BLaER1 treated with 17β-estradiol and CSF1 and Interleukin-3, amounts not matched to agents 10 nM and 100 nM (cell line): ENCODE measurements around the gene SRA1.
A peak's percentile ranks its signal among the peaks of the same experiment; 100 is the strongest.
"Not testable (repeated sequence)": the region's sequence is repeated elsewhere in the genome, so short reads cannot be mapped to it uniquely, and the experiment has no call there.

ENCODE experiments used
- H3K27ac ChIP-seq, 11 experiments: shearing (Covaris generic); formaldehyde crosslinking; 2 replicates each; pipeline ENCODE4 v1.8.1; 2022
- H3K27me3 ChIP-seq, 11 experiments: shearing (Covaris generic); formaldehyde crosslinking; 2 replicates each; pipeline ENCODE4 v1.8.1; 2022
- H3K36me3 ChIP-seq, 11 experiments: shearing (Covaris generic); formaldehyde crosslinking; 2 replicates each; pipeline ENCODE4 v1.8.1; 2022
- H3K4me1 ChIP-seq, 10 experiments: shearing (Covaris generic); formaldehyde crosslinking; 2 replicates each; pipeline ENCODE4 v1.8.1; 2022
- H3K4me2 ChIP-seq, 11 experiments: shearing (Covaris generic); formaldehyde crosslinking; 2 replicates each; pipeline ENCODE4 v1.8.1; 2022
- H3K4me3 ChIP-seq, 10 experiments: shearing (Covaris generic); formaldehyde crosslinking; 2 replicates each; pipeline ENCODE4 v1.8.1; 2022
- H3K9ac ChIP-seq, 11 experiments: shearing (Covaris generic); formaldehyde crosslinking; 2 replicates each; pipeline ENCODE4 v1.8.1; 2022
- H3K9me3 ChIP-seq, 11 experiments: shearing (Covaris generic); formaldehyde crosslinking; replicated peaks in 1 of 11; 2 replicates each; pipeline ENCODE4 v1.8.1; 2022
- H4K20me1 ChIP-seq, 11 experiments: shearing (Covaris generic); formaldehyde crosslinking; 2 replicates each; pipeline ENCODE4 v1.8.1; 2022
- Cebpa-rat ChIP-seq, 11 experiments: shearing (Covaris generic); IDR thresholded peaks; 2 replicates each; pipeline ENCODE4 v1.8.1; 2022

SRA1 gene

GRCh38 chr5:140587495-140587894 lies 30.2 kb upstream of the SRA1 start:
- H3K9ac ChIP-seq, result peak overlapping the region in 3 of 11 experiments; percentile 82 to 92 (median 89); a peak in 5 of 22 replicates
- H3K27ac ChIP-seq, result peak overlapping the region in 5 of 11 experiments; percentile 43 to 95 (median 86); a peak in 7 of 22 replicates
- H3K4me3 ChIP-seq, result no peak overlapping the region; a peak in 2 of 20 replicates
- peak overlapping the region in 4 of 11 experiments; percentile 82 to 99 (median 98); a peak in 7 of 22 replicates for H3K4me2 ChIP-seq
- H3K4me1 ChIP-seq, result peaks cover 0 to 91% (median 34%) of the 10 kb centered on the region in 10 experiments; a peak in 15 of 20 replicates
- no peak for TF ChIP-seq Cebpa-rat (IDR thresholded peaks at IDR 0.05)
- no peaks in the 10 kb centered on the region for H3K27me3 ChIP-seq
- no peaks in the 10 kb centered on the region for H4K20me1 ChIP-seq
- peaks cover 0 to 55% (median 0%) of the 10 kb centered on the region in 11 experiments; a peak in 7 of 22 replicates for H3K36me3 ChIP-seq
- peaks cover 3 to 40% (median 13%) of the 10 kb centered on the region in 11 experiments; a peak in 15 of 22 replicates for H3K9me3 ChIP-seq

GRCh38 chr5:140579188-140579747 lies 22.0 kb upstream of the SRA1 start:
- not testable (repeated sequence) for H3K9ac ChIP-seq, H3K27me3 ChIP-seq, H4K20me1 ChIP-seq, H3K4me3 ChIP-seq, H3K27ac ChIP-seq
- Histone ChIP-seq H3K9me3 (peaks cover 2 to 19% (median 9%) of the 10 kb centered on the region in 11 experiments; a peak in 15 of 22 replicates), H3K4me2 (peak overlapping the region in 2 of 11 experiments; percentile 37 to 38; a peak in 2 of 22 replicates), H3K4me1 (peaks cover 0 to 98% (median 12%) of the 10 kb centered on the region in 10 experiments; a peak in 11 of 20 replicates), H3K36me3 (peaks cover 0 to 76% (median 0%) of the 10 kb centered on the region in 11 experiments; a peak in 6 of 22 replicates)

GRCh38 chr5:140576776-140577201 lies 19.5 kb upstream of the SRA1 start:
- peaks cover 0 to 100% (median 12%) of the 10 kb centered on the region in 10 experiments; a peak in 11 of 20 replicates for H3K4me1 ChIP-seq
- H3K9ac ChIP-seq, result peak overlapping the region in 5 of 11 experiments; percentile 20 to 70 (median 52); a peak in 7 of 22 replicates
- no peaks in the 10 kb centered on the region for H3K27me3 ChIP-seq
- no peaks in the 10 kb centered on the region for H3K9me3 ChIP-seq
- TF ChIP-seq Cebpa-rat (IDR thresholded peaks at IDR 0.05), result no peak
- peaks cover 0 to 69% (median 0%) of the 10 kb centered on the region in 11 experiments; a peak in 6 of 22 replicates for H3K36me3 ChIP-seq
- no peak overlapping the region for H3K4me3 ChIP-seq
- peak overlapping the region in 6 of 11 experiments; percentile 4 to 90 (median 58); a peak in 11 of 22 replicates for H3K4me2 ChIP-seq
- H3K27ac ChIP-seq, result peak overlapping the region in 9 of 11 experiments; percentile 30 to 76 (median 63); a peak in 15 of 22 replicates
- no peaks in the 10 kb centered on the region for H4K20me1 ChIP-seq

GRCh38 chr5:140575309-140575708 lies 18.0 kb upstream of the SRA1 start:
- peaks cover 0 to 100% (median 14%) of the 10 kb centered on the region in 10 experiments; a peak in 12 of 20 replicates for H3K4me1 ChIP-seq
- H3K27ac ChIP-seq, result peak overlapping the region in 5 of 11 experiments; percentile 49 to 76 (median 70); a peak in 12 of 22 replicates
- H3K36me3 ChIP-seq, result peaks cover 0 to 78% (median 0%) of the 10 kb centered on the region in 11 experiments; a peak in 6 of 22 replicates
- no peaks in the 10 kb centered on the region for H3K27me3 ChIP-seq
- peak overlapping the region in 2 of 11 experiments; percentile 57 to 63; a peak in 4 of 22 replicates for H3K9ac ChIP-seq
- H4K20me1 ChIP-seq, result no peaks in the 10 kb centered on the region
- peak overlapping the region in 4 of 11 experiments; percentile 16 to 90 (median 72); a peak in 6 of 22 replicates for H3K4me2 ChIP-seq
- no peak for TF ChIP-seq Cebpa-rat (IDR thresholded peaks at IDR 0.05)
- H3K9me3 ChIP-seq, result no peaks in the 10 kb centered on the region
- H3K4me3 ChIP-seq, result no peak overlapping the region

GRCh38 chr5:140574165-140574564 lies 16.9 kb upstream of the SRA1 start:
- Histone ChIP-seq H3K4me2 (peak overlapping the region in 3 of 11 experiments; percentile 64 to 90 (median 80); a peak in 6 of 22 replicates), H3K4me1 (peaks cover 10 to 100% (median 25%) of the 10 kb centered on the region in 10 experiments), H3K9me3 (no peaks in the 10 kb centered on the region), H3K4me3 (no peak overlapping the region), H3K27me3 (no peaks in the 10 kb centered on the region), H3K27ac (peak overlapping the region in 3 of 11 experiments; percentile 17 to 76 (median 31); a peak in 4 of 22 replicates), H3K36me3 (peaks cover 0 to 71% (median 0%) of the 10 kb centered on the region in 11 experiments; a peak in 6 of 22 replicates), H3K9ac (peak overlapping the region in 2 of 11 experiments; percentile 57 to 60; a peak in 1 of 22 replicates), H4K20me1 (no peaks in the 10 kb centered on the region)
- TF ChIP-seq Cebpa-rat (IDR thresholded peaks at IDR 0.05), result no peak

GRCh38 chr5:140573683-140574082 lies 16.4 kb upstream of the SRA1 start:
- H3K9me3 ChIP-seq, result no peaks in the 10 kb centered on the region
- TF ChIP-seq Cebpa-rat (IDR thresholded peaks at IDR 0.05), result no peak
- H3K27ac ChIP-seq, result peak overlapping the region in 3 of 11 experiments; percentile 17 to 76 (median 31); a peak in 2 of 22 replicates
- no peak overlapping the region for H3K4me3 ChIP-seq
- H4K20me1 ChIP-seq, result no peaks in the 10 kb centered on the region
- peaks cover 15 to 100% (median 30%) of the 10 kb centered on the region in 10 experiments for H3K4me1 ChIP-seq
- H3K4me2 ChIP-seq, result peak overlapping the region in 3 of 11 experiments; percentile 64 to 90 (median 80); a peak in 6 of 22 replicates
- H3K36me3 ChIP-seq, result peaks cover 0 to 66% (median 0%) of the 10 kb centered on the region in 11 experiments; a peak in 6 of 22 replicates
- peak overlapping the region in 1 of 11 experiments; percentile 57; a peak in 1 of 22 replicates for H3K9ac ChIP-seq
- no peaks in the 10 kb centered on the region for H3K27me3 ChIP-seq

- no peak for TF ChIP-seq Cebpa-rat (IDR thresholded peaks at IDR 0.05)
- peak overlapping the region in 2 of 11 experiments; percentile 89 to 97; a peak in 4 of 22 replicates for H3K4me2 ChIP-seq
- no peaks in the 10 kb centered on the region; a peak in 1 of 22 replicates for H3K9me3 ChIP-seq
- H4K20me1 ChIP-seq, result no peaks in the 10 kb centered on the region
- peaks cover 6 to 12% (median 9%) of the 10 kb centered on the region in 11 experiments; a peak in 20 of 22 replicates for H3K27me3 ChIP-seq
- H3K36me3 ChIP-seq, result peaks cover 6 to 72% (median 21%) of the 10 kb centered on the region in 11 experiments; a peak in 20 of 22 replicates
- peak overlapping the region in 1 of 11 experiments; percentile 69; a peak in 1 of 22 replicates for H3K9ac ChIP-seq
- H3K4me3 ChIP-seq, result no peak overlapping the region
- peaks cover 20 to 100% (median 42%) of the 10 kb centered on the region in 10 experiments for H3K4me1 ChIP-seq
- peak overlapping the region in 2 of 11 experiments; percentile 23 to 27; a peak in 2 of 22 replicates for H3K27ac ChIP-seq
Measured at GRCh38 chr5:140571105-140571504, 13.8 kb upstream of the SRA1 start.

- Histone ChIP-seq H3K9me3 (peaks cover 0 to 4% (median 0%) of the 10 kb centered on the region in 11 experiments; a peak in 3 of 22 replicates), H3K36me3 (peaks cover 6 to 66% (median 23%) of the 10 kb centered on the region in 11 experiments; a peak in 20 of 22 replicates), H3K27ac (peak overlapping the region in 6 of 11 experiments; percentile 23 to 81 (median 70); a peak in 3 of 22 replicates), H3K9ac (peak overlapping the region in 2 of 11 experiments; percentile 38 to 69; a peak in 2 of 22 replicates), H3K4me1 (peaks cover 25 to 100% (median 46%) of the 10 kb centered on the region in 10 experiments), H4K20me1 (no peaks in the 10 kb centered on the region), H3K4me3 (no peak overlapping the region), H3K4me2 (peak overlapping the region in 4 of 11 experiments; percentile 72 to 98 (median 93); a peak in 8 of 22 replicates), H3K27me3 (peaks cover 12 to 18% (median 15%) of the 10 kb centered on the region in 11 experiments)
- no peak for TF ChIP-seq Cebpa-rat (IDR thresholded peaks at IDR 0.05)
Measured at GRCh38 chr5:140570488-140570887, 13.2 kb upstream of the SRA1 start.
